ENCODE data around the gene FSCN2. TPM values are rescaled to one million over a fixed set of nuclear protein-coding genes. Genes with fewer than 3 reads are reported as not detected.

Gene FSCN2
- total RNA-seq, 2 experiments from 2014 or later, result 1.6 to 6.7 TPM

DNA sequence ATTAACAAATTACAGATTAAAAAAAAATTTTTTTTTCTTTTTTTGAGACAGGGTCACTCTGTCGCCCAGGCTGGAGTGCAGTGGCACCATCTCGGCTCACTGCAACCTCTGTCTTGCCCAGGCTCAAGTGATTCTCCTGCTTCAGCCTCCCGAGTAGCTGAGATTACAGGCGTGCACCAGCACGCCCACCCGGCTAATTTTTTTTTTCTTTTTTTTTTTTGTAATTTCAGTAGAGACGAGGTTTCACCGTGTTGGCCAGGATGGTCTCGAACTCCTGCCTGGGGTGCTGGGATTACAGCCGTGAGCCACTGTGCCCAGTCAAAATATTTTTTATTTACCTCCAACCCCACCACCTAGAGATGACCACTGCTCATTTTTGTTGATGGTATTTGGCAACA, 41.1 kb upstream of the FSCN2 start:
- no peaks in the 10 kb centered on the region for H4K20me1 ChIP-seq (ENCODE audit: insufficient read depth, low read length)
- peaks cover 63% of the 10 kb centered on the region for H3K4me1 ChIP-seq (ENCODE audit: insufficient read depth, low read length, poor library complexity, severe bottlenecking)
- H3K4me3 ChIP-seq (ENCODE audit: low read depth, low read length, poor library complexity, severe bottlenecking), result no peak overlapping the region
- intact Hi-C loops (cut with micrococcal nuclease; ENCODE audit: unreplicated experiment), result no loop called here
- TF ChIP-seq EZH2phosphoT487 (IDR thresholded peaks at IDR 0.05; ENCODE audit: borderline replicate concordance, low read depth, low read length), result no peak
- TF ChIP-seq, protein P1, sequence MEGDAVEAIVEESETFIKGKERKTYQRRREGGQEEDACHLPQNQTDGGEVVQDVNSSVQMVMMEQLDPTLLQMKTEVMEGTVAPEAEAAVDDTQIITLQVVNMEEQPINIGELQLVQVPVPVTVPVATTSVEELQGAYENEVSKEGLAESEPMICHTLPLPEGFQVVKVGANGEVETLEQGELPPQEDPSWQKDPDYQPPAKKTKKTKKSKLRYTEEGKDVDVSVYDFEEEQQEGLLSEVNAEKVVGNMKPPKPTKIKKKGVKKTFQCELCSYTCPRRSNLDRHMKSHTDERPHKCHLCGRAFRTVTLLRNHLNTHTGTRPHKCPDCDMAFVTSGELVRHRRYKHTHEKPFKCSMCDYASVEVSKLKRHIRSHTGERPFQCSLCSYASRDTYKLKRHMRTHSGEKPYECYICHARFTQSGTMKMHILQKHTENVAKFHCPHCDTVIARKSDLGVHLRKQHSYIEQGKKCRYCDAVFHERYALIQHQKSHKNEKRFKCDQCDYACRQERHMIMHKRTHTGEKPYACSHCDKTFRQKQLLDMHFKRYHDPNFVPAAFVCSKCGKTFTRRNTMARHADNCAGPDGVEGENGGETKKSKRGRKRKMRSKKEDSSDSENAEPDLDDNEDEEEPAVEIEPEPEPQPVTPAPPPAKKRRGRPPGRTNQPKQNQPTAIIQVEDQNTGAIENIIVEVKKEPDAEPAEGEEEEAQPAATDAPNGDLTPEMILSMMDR (conservative IDR thresholded peaks at IDR 0.05; ENCODE audit: low read length), result no peak
- CTCF ChIA-PET (ENCODE audit: unreplicated experiment), result no interaction called here
- H3K9me2 ChIP-seq (ENCODE audit: insufficient read depth, low read length), result no peaks in the 10 kb centered on the region
- DNase-seq (ENCODE audit: low spot score), result no peak
- POLR2A ChIA-PET, result no interaction called here
- peak overlapping the region; percentile 65; the same call in 1 of the 2 replicates for H2AFZ ChIP-seq (ENCODE audit: low read length)
- H3K27ac ChIP-seq (ENCODE audit: low read depth, low read length, poor library complexity, severe bottlenecking), result no peak overlapping the region
- H3K9me3 ChIP-seq (ENCODE audit: low read length), result no peaks in the 10 kb centered on the region
- no peaks in the 10 kb centered on the region for H3K36me3 ChIP-seq (ENCODE audit: insufficient read depth, low read length)
- no TSS peak for BruUV-seq (replicated peaks)
- peak overlapping the region; percentile 61; the same call in 1 of the 2 replicates for H3K4me2 ChIP-seq (ENCODE audit: low read length)
- H3K79me2 ChIP-seq (ENCODE audit: insufficient read depth, low read depth, low read length), result no peaks in the 10 kb centered on the region

DNA sequence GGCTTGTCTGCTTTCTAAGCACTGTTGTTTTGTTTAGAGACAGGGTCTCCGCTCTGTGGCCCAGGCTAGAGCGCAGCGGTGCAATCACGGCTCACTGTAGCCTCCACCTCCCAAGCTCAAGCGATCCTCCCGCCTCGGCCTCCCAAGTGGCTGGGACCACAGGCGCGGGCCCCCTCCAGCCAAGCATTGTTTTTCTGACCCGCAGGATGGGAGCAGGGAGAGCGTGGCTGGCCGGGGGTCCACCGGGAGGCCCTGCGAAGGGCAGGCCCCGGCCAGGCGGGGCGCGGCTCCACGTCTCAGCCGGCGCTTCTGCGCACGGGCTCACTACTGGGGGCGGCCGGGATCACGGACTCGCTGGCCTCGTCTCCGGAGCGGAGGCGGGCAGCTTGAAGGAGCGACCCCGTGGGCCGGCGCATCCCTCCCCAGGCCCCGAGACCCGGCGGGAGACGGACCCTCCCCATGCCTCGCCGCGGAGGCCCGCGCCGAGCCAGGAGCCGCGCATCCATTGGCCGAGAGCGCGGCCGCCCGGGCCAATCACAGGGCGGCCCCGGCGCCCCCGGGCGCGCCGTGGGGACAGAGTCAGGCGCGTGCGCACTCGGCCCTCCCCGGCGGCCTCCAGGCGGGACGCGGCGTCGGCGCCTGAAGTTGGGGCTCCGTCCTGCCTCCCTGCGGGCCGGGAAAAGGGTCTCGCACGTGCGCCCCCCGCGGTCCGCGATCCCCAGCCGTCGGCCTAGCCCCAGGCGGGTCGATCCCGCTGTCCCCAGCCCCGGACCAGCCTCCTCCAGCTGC, 40.5 kb upstream of the FSCN2 start:
- no TSS peak for BruUV-seq (replicated peaks)
- Histone ChIP-seq H3K4me1 (ENCODE audit: insufficient read depth, low read length, poor library complexity, severe bottlenecking) (peaks cover 60% of the 10 kb centered on the region), H3K4me3 (ENCODE audit: low read depth, low read length, poor library complexity, severe bottlenecking) (peak overlapping the region; percentile 65), H3K4me2 (ENCODE audit: low read length) (peak overlapping the region; percentile 61), H3K27ac (ENCODE audit: low read depth, low read length, poor library complexity, severe bottlenecking) (peak overlapping the region; percentile 48), H2AFZ (ENCODE audit: low read length) (peak overlapping the region; percentile 65; the same call in 1 of the 2 replicates), H4K20me1 (ENCODE audit: insufficient read depth, low read length) (no peaks in the 10 kb centered on the region), H3K9me2 (ENCODE audit: insufficient read depth, low read length) (no peaks in the 10 kb centered on the region), H3K36me3 (ENCODE audit: insufficient read depth, low read length) (no peaks in the 10 kb centered on the region), H3K9me3 (ENCODE audit: low read length) (no peaks in the 10 kb centered on the region), H3K79me2 (ENCODE audit: insufficient read depth, low read depth, low read length) (no peaks in the 10 kb centered on the region)
- POLR2A ChIA-PET, result no interaction called here
- DNase-seq (ENCODE audit: low spot score), result peak; percentile 72
- CTCF ChIA-PET (ENCODE audit: unreplicated experiment), result no interaction called here
- intact Hi-C loops (cut with micrococcal nuclease; ENCODE audit: unreplicated experiment), result no loop called here
- TF ChIP-seq EZH2phosphoT487 (IDR thresholded peaks at IDR 0.05; ENCODE audit: borderline replicate concordance, low read depth, low read length), result no peak
- TF ChIP-seq, protein P1 (conservative IDR thresholded peaks at IDR 0.05; ENCODE audit: low read length), result no peak

DNA sequence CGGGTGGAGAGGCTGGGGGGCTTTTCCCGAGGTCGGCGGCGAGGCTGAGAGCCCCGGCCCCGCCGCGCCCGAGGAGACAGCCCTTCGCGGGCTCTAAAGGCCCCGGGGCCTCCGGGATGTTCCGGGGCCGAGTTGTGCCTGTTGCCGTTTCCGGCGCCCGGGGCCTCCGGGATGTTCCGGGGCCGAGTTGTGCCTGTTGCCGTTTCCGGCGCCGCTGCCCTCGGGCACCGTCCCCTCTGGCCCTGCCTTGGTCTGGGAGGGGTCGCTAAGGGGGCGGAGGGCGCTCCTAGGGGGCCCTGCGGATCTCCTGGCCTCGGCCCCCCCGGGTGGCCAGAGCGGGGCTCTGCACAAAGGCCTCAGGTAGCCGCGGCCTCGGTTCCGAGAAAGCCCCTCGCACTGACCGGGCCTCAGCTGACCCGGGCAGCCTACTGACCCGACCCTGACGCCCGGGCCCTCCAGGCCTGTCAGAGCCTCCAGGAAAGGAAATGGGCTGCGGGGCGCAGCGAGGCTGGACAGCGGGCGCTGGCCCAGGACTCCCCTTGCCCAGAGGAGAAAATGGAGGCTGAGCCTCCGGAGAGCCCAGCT, 39.8 kb upstream of the FSCN2 start:
- peak; percentile 45 for DNase-seq (ENCODE audit: low spot score)
- intact Hi-C loops (cut with micrococcal nuclease; ENCODE audit: unreplicated experiment), result no loop called here
- Histone ChIP-seq H4K20me1 (ENCODE audit: insufficient read depth, low read length) (no peaks in the 10 kb centered on the region), H3K36me3 (ENCODE audit: insufficient read depth, low read length) (no peaks in the 10 kb centered on the region), H3K27ac (ENCODE audit: low read depth, low read length, poor library complexity, severe bottlenecking) (peak overlapping the region; percentile 48), H2AFZ (ENCODE audit: low read length) (peak overlapping the region; percentile 65; the same call in 1 of the 2 replicates), H3K79me2 (ENCODE audit: insufficient read depth, low read depth, low read length) (no peaks in the 10 kb centered on the region), H3K9me3 (ENCODE audit: low read length) (no peaks in the 10 kb centered on the region), H3K4me2 (ENCODE audit: low read length) (peak overlapping the region; percentile 61), H3K4me1 (ENCODE audit: insufficient read depth, low read length, poor library complexity, severe bottlenecking) (peaks cover 53% of the 10 kb centered on the region), H3K9me2 (ENCODE audit: insufficient read depth, low read length) (no peaks in the 10 kb centered on the region), H3K4me3 (ENCODE audit: low read depth, low read length, poor library complexity, severe bottlenecking) (peak overlapping the region; percentile 65)
- POLR2A ChIA-PET, result no interaction called here
- TF ChIP-seq, protein P1 (conservative IDR thresholded peaks at IDR 0.05; ENCODE audit: low read length), result no peak
- no peak for TF ChIP-seq EZH2phosphoT487 (IDR thresholded peaks at IDR 0.05; ENCODE audit: borderline replicate concordance, low read depth, low read length)
- BruUV-seq (replicated peaks), result no TSS peak
- CTCF ChIA-PET (ENCODE audit: unreplicated experiment), result no interaction called here

All from OCI-LY7 (cell line).